Activated T-cell treated with anti-CD3 and anti-CD28 coated beads, Interleukin-2, amount 50 U/mL, for 1 hour (primary cell): ENCODE measurements around the gene LRRC25.
"Not testable (repeated sequence)": the region's sequence is repeated elsewhere in the genome, so short reads cannot be mapped to it uniquely, and the experiment has no call there.

ENCODE experiments used
- DNase-seq: peaks from one replicate; pipeline ENCODE4 v3.0.0-alpha.2; 2020

LRRC25 gene

GRCh38 chr19:18424122-18424889 lies 26.9 kb upstream of the LRRC25 start:
- DNase-seq, result no peak

GRCh38 chr19:18423258-18424020 lies 26.0 kb upstream of the LRRC25 start:
- DNase-seq, result no peak

DNA sequence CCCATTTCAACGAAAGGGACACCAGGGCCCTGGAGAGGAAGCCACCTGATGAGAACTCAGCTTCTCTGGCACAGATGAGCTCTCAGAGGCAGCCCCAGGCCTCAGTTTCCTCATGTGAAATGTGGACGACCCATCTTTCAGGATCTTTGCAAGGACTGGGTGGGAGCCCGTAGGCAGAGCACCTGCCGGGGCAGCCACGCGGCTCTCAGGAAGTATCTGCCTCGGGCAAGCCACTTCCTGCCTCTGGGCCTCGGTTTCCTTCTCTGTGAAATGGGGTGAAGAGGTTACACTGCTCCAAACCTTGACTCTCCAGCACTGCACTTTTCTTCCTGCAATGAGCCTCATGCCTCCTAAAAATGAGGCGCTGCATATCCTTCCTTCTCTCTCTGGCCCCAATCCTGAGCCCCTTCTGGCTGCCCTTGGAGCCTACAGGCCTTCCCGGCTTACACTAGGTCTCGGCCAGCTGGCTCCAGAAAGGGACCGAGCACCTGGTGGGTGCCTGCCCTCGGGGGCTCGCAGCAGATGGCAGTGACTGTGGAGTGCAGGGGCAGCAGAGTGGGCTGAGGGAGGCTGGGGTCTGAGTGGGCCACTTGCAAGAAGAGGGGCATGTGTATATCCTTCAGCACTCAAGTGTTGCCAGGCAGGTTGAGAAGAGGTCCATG lies 25.2 kb upstream of the LRRC25 start:
- DNase-seq, result peak; percentile 34

DNA sequence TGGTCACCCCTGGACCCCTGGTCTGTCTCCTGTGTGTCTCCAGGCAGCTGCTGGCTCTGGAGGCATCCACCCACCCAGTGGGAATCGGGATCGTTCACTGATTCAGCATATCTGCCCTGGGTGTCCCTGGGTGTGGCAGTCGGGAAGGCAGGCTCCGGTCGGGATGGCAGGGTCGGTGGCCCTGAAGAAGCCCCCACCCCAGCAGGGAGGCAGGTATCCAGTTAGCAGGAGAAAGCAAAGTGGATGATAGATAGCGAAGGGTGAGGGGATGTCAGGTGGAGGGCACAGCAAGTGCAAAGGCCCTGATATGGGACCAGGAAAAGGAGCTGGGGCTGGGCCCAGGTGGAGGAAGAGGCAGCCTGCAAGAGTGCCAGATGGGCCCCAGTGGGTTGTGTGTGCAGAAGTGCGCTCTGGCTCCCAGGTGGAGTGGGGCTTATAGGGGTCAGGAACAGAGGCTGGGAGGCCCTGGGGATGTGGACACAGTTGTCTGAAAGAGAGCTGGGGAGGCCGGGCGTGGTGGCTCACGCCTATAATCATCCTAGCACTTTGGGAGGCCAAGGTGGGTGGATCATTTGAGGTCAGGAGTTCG lies 24.0 kb upstream of the LRRC25 start:
- peak; percentile 22 for DNase-seq

GRCh38 chr19:18420930-18421329 lies 23.5 kb upstream of the LRRC25 start:
- no peak for DNase-seq

DNA sequence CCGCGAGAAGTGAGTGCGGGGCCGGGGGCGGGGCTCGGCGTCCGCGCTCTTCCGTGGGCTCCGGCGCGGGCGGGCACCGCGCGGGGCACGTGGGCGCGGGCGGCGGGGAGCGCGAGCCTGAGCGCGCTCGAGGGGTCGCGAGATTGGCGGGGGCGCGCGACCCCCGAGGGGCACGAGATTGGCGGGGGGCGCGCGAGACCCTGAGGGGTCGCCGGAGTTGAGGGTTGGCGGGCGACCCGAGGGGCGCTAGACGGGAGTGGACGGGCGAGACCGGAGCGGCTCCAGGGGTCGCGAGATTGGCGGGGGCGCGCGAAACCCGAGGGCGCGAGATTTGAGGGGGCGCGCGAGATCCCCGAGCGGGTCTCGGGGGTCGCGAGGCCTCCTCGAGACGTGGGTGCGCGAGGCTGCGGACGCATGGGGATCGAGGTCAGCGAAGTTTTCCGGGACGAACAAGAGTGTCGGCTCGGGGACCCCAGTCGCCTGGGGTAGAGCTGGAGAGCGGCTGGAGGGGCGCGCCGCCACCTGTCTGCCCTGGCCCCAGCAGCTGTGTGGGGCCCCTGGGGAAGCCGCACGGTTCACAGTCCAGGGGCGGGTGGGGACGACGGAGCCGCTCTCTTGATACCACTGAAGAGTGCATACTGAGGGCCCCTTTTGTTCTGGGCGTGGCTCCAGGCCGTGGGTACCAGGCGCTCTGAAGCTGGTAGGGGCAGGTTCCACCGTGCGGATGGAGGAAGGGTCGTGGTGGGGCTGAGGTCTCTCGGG lies 22.5 kb upstream of the LRRC25 start:
- DNase-seq, result peak; percentile 57

DNA sequence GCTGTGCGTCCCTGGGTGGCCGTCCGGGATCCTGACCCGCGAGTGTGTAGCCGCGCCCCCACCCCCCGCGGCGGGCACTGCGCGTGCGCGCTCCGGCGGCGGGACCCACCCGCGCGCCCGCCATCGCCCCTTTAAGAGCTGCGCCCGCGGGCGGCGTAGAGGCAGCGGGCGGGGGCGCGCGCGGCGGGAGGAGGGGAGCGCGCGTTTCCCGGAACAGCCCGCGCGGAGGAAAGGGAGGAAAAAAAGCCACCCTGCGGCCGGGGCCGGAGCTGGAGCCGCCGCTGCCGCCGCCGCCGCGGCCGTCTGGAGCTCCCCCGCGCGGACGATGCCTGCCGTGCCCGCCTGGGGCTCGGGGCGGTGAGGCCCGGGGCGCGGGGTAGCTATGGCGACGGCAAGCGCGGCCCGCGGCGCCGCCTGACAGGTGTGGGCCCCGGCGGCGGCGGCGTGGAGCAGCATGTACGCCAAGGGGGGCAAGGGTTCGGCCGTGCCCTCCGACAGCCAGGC lies 21.8 kb upstream of the LRRC25 start, which contains the start of gene SSBP4:
TSS of gene SSBP4 (plus strand) at position 204 of the 504 bp plus-strand sequence. CDS start at position 455, 251 bp downstream.
- peak; percentile 76 for DNase-seq

DNA sequence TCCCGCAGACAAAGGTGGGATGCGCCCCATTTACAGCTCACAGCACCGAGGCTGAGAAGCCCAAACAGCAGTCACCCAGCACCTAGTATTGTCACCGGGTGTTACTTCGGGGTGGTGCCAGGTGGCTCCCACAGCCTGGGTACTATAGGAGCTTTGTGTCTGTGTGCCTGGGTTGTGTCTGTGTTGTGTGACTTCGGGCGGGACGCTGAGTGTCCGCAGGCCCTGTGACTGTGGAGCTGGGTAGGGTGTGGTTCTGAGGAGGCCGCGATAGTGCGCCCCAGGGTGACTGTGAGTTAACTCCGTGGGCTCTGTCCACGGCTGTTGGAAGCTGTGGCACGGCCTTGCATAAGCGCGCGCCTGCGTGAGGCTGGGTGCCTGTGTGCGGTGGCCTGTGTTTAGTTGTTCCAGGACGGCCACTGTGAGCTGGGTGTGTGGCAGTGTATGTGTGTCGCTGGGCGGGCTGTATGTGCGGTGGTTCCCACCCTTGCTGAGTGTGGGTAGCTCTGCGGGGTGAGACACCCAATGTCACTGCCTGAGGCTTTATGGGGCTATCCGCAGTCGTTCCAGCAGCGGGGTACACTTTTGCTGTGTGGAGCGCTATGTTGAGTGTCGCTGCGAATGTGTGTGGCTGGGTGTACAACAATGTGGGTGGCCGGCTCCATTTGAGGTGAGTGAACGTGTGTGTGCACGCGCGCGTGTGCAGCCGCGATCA lies 21.2 kb upstream of the LRRC25 start:
- no peak for DNase-seq

- no peak for DNase-seq
These were observed 20.6 kb upstream of the LRRC25 start for GRCh38 chr19:18418029-18418482.

DNA sequence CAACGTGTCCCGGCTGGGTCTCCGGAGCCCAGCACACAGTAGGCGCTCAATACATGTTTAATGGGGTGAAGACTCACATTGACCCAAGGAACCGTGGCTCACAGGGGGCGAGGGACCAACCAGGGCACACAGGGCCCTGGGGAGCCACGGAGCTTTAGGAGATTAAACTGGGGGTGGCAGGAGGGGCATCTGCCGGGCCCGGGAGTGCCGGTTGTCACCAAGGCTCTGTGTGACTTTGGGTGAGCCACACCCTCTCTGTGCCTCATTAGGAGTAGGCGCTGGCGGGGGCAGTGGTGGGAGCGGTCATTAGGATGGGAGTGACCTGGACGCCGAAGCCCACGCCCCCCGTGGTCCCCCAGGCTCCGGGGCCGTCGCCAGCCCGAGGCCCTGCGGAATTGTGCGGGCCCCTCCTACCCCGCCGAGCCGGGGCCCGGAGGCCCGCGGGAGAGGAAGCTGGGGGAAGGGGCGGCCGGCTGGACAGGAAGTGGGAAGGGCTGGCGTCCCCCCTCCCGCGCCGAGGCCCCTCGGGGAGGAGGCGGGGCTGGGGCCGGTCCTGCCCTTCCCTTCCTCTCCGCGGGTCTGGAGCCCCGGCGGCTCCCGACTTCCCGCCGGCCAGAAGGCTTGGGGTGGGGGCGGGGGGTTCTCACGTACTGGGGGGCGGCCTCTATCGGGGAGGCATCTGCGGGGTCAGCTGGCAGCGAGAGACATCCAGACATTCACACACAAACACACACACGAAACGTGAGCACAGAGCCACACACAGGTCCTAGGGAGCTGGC lies 20.0 kb upstream of the LRRC25 start:
- DNase-seq, result no peak

GRCh38 chr19:18416778-18417249 lies 19.4 kb upstream of the LRRC25 start:
- peak; percentile 71 for DNase-seq

DNA sequence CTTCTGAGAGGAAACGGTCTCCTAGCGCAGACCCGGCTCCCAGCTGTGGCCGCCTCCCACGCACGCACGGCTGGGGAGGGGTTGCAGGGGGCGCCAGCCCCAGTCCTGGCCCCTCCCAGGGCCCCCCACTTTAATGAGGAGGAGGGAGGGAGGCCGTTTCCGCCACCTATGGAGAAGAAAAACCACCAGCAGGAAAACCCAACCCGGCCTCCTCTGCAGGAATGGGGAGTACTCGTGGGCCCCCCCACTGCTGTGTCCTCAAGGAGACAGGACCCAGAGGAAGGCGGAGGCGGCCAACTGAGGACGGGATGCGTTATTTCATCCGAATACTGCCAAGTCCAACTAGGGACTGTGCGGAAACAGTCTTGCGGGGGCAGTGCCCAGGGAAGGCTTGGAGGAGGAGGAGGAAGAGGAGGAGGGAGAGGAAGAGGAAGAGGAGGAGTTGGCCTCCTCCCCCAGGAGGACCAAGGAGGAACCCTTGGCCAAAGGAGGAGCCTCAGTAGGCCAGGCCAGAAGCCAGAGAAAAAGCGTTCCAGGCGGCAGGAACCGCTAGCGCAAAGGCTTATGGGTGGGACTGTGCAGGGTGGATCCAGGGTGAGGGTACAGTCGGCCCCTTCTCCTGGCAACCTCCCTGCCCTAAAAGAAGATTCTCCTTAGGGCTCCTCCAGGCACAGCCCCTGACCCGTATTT lies 17.9 kb upstream of the LRRC25 start:
- no peak for DNase-seq

- DNase-seq, result peak; percentile 23
These were observed 17.2 kb upstream of the LRRC25 start for GRCh38 chr19:18414504-18415177.

DNA sequence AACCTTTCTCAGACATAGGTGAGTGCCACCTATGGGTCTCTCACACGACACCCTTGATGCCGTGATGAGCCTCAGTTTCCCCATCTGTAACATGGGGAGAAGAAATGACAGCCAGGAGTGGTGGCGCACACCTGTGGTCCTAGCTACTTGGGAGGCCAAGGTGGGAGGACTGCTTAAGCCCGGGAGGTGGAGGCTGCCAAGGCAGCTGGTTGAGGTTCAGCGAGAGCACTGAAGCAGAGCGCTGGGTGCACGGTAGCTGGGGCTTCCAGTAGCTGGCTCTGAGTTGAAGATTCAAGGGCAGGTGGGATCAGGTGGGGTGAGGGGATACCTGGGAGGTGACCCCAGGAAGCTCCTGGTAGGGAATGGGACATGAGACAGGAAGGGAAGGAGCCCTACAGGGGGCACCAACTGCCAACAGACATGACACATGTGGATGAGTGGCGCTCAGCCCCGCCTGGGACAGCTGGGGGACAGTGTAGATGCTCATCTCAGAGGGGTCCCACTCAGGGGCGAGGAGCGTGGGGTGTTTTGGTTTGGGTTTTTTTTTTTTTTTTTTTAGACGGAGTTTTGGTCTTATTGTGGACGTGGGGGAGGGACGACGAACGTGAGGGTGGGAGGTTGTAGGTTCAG lies 15.3 kb upstream of the LRRC25 start:
- no peak for DNase-seq

- DNase-seq, result peak; percentile 29
These were observed 10.6 kb upstream of the LRRC25 start for GRCh38 chr19:18408053-18408476.

DNA sequence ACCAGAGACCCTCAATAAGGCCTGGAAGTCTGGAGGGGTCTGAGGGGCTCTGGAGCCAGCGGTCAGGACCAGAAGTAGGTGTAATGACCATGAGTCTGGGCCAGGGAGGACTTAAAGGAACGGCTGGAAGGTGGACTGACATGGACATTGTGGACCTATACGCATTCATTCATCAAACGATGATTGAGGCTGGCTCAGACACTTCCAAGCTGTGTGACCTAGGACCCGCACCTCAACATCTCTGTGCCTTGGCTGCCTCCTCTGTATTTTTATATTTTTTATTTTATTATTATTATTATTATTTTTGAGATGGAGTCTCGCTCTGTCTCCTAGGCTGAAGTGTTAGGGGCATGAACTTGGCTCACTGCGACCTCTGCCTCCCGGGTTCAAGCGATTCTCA lies 9.3 kb upstream of the LRRC25 start:
- no peak for DNase-seq

- DNase-seq, result not testable (repeated sequence)
These were observed 8.3 kb upstream of the LRRC25 start for GRCh38 chr19:18405754-18406153.

- DNase-seq, result not testable (repeated sequence)
These were observed 5.2 kb upstream of the LRRC25 start for GRCh38 chr19:18402455-18403248.
